HG02623 (cell line): ENCODE measurements around the gene TMEM140.
"Not testable (repeated sequence)": the region's sequence is repeated elsewhere in the genome, so short reads cannot be mapped to it uniquely, and the experiment has no call there.

Experiments
- ATAC-seq: cut with Tn5 transposase; IDR thresholded peaks from one replicate; pipeline ENCODE4 v1.9.1; 2021; ENCODE audit warnings: moderate library complexity; ENCODE audit not compliant: unreplicated experiment

Gene TMEM140

GRCh38 chr7:135171581-135172291 lies 23.9 kb downstream of the TMEM140 start:
- ATAC-seq = not testable (repeated sequence)

- ATAC-seq = not testable (repeated sequence)
These were observed 26.0 kb downstream of the TMEM140 start for GRCh38 chr7:135173916-135174315.

- ATAC-seq = no peak
These were observed 27.1 kb downstream of the TMEM140 start for GRCh38 chr7:135174941-135175340.

- ATAC-seq = no peak
These were observed 28.1 kb downstream of the TMEM140 start for GRCh38 chr7:135175931-135176330.

- no peak for ATAC-seq
These were observed 29.3 kb downstream of the TMEM140 start for GRCh38 chr7:135177028-135177696.

GRCh38 chr7:135178364-135178763 lies 30.5 kb downstream of the TMEM140 start:
- no peak for ATAC-seq

GRCh38 chr7:135179321-135179925 lies 31.6 kb downstream of the TMEM140 start:
- ATAC-seq = no peak

- ATAC-seq = no peak
These were observed 32.2 kb downstream of the TMEM140 start for GRCh38 chr7:135180122-135180521.

GRCh38 chr7:135181261-135181928 lies 33.5 kb downstream of the TMEM140 start:
- no peak for ATAC-seq

GRCh38 chr7:135181929-135182678 lies 34.2 kb downstream of the TMEM140 start:
- no peak for ATAC-seq

GRCh38 chr7:135183478-135183877 lies 35.6 kb downstream of the TMEM140 start:
- no peak for ATAC-seq

GRCh38 chr7:135184254-135184841 lies 36.5 kb downstream of the TMEM140 start:
- ATAC-seq = no peak

GRCh38 chr7:135185471-135186260 lies 37.8 kb downstream of the TMEM140 start:
- ATAC-seq = no peak

- ATAC-seq = no peak
These were observed 38.3 kb downstream of the TMEM140 start for GRCh38 chr7:135186261-135186540.

GRCh38 chr7:135186841-135187253 lies 39.0 kb downstream of the TMEM140 start:
- peak; percentile 46 for ATAC-seq

- ATAC-seq = peak; percentile 49
These were observed 40.6 kb downstream of the TMEM140 start for GRCh38 chr7:135188298-135188984.

- no peak for ATAC-seq
These were observed 41.4 kb downstream of the TMEM140 start for GRCh38 chr7:135189221-135189662.

- ATAC-seq = no peak
These were observed 42.1 kb downstream of the TMEM140 start for GRCh38 chr7:135189961-135190360.

- ATAC-seq = no peak
These were observed 42.8 kb downstream of the TMEM140 start for GRCh38 chr7:135190703-135191102.
